GM19193 (cell line): ENCODE measurements around the gene ATP1B4.

Experiments used
- POLR2A ChIP-seq: IDR thresholded peaks from 4 replicates; pipeline ENCODE4 v1.6.1; 2011; ENCODE audit not compliant: insufficient read depth, insufficient read length; ENCODE audit errors: extremely low read depth

The ATP1B4 gene

DNA sequence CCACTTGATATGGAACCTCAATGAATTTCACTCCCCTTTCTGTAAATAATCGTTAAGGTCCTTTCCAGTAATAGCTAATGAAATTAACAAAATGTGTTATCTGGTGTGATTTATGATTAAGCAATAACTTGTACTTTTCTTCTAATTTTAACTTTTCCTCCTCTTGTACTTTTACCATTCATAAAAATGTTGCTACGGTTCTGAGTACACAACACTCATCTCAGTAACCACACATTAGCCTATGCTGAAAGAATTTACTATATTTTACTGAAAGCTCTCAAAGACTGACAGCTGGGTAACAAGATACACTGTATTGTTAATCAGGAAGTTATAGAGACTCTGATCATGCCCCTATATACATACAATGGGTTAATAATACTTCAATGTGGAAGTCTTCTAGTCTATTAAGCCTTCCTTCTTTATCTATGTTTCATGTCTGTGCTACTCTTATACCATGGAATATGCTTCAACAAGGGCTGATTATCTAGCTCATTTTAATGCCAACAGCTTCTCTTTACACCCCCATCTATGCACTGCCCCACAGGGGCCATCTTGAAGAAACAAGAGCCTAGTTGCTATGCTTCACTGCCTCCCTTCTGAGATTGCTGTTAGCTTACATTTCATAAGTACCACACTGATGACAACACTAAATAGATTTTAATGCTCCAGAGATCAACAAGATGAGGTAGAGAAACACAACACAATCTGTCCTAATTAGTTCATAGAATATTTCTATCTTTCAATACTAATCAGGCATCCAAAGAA lies 68.1 kb downstream of the ATP1B4 start:
- TF ChIP-seq POLR2A: no peak
